NCI-H2196 treated with DMSO at 0.1 percent for 48 hours (cell line): ENCODE measurements around the gene TUBGCP4.
"Not testable (repeated sequence)": the region's sequence is repeated elsewhere in the genome, so short reads cannot be mapped to it uniquely, and the experiment has no call there.

Experiments used
- DNase-seq: peaks from one replicate; lab custom pipeline; 2025; ENCODE audit not compliant: unreplicated experiment; lab: John Stamatoyannopoulos, UW

Gene TUBGCP4, protein sequence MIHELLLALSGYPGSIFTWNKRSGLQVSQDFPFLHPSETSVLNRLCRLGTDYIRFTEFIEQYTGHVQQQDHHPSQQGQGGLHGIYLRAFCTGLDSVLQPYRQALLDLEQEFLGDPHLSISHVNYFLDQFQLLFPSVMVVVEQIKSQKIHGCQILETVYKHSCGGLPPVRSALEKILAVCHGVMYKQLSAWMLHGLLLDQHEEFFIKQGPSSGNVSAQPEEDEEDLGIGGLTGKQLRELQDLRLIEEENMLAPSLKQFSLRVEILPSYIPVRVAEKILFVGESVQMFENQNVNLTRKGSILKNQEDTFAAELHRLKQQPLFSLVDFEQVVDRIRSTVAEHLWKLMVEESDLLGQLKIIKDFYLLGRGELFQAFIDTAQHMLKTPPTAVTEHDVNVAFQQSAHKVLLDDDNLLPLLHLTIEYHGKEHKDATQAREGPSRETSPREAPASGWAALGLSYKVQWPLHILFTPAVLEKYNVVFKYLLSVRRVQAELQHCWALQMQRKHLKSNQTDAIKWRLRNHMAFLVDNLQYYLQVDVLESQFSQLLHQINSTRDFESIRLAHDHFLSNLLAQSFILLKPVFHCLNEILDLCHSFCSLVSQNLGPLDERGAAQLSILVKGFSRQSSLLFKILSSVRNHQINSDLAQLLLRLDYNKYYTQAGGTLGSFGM

DNA sequence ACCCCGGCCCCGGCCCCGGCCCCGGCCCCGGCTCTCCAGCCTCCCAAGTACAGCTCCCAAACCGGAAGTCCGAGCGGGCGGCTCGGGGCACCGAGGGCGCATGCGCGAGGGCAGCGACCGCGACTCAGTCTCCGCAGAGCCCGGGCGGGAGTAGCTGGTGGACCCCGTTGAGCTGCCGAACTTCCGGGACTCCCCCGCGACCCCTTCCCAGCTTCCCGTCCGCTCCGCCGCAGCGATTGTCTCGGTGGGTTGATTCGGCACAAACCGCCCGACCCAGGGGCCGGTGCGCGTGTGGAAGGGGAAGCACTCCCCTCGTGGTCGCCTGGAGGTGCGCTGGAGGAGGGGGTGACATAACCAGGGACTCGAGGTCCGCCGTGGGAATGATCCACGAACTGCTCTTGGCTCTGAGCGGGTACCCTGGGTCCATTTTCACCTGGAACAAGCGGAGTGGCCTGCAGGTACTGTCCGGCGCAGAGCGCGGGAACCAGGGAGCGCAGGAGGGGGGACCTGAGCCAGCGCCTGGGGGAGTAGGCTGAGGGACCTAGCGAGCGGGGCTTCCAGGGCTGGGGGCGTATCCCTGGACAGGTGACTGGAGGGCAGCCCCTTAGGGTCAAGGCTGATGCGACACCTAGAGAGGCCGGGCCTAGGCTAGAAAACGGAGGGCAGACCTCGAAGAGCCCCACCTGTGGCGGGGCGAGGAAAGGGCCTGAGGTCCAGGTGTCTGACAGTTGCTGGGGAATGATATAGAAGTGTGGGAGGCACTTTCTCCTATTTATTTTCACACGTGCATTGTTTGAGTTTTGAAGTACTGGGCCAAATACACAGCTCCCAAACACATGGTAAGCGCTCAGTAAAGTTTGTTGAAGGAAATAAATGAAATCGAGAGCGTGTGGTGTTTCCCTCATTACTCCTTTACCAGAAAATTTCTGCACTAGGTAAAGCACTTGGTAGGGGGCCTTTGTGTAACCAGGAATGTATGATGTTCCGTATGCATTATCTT, at the start of gene TUBGCP4, which contains the start of gene ZSCAN29:
Gene TUBGCP4, plus strand, starts transcription at position 127 of the 1,000 bp plus-strand sequence. Its CDS starts 254 bp downstream, at position 381.
Gene ZSCAN29, minus strand, starts transcription at position 69 of the 1,000 bp plus-strand sequence. CDS start 1,130 bp downstream, outside the sequence.
- DNase-seq: peak; percentile 29

DNA sequence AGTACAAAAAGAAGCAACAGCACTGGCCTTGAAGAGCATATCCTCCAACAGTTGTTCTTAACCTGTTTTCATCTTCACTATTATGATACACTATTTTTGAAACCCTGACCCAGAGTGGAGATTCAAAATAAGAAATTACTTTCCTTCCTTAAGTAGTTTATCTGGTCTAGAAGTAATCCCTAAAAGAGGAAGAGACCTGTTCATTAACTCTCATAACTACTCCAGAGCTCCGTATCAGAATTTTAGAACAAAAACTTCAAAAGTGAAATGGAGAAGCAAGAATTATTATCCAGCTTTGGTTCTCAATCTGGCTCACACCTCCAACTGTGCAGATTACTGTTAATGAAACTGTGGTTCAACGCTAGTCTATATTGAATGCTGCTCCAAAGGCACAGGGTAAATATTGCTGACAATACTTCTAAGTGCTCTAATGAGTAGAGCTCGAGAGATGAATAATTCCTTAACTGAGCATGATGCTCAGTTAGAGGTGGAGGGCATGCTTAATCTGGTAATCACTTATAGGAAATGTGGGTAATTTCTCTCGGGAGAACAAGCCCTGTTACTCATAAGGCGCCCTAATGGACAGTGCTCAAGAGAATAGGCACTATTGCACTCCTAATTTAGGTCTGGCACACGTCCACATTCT, 45.7 kb upstream of the TUBGCP4 start:
- no peak for DNase-seq

DNA sequence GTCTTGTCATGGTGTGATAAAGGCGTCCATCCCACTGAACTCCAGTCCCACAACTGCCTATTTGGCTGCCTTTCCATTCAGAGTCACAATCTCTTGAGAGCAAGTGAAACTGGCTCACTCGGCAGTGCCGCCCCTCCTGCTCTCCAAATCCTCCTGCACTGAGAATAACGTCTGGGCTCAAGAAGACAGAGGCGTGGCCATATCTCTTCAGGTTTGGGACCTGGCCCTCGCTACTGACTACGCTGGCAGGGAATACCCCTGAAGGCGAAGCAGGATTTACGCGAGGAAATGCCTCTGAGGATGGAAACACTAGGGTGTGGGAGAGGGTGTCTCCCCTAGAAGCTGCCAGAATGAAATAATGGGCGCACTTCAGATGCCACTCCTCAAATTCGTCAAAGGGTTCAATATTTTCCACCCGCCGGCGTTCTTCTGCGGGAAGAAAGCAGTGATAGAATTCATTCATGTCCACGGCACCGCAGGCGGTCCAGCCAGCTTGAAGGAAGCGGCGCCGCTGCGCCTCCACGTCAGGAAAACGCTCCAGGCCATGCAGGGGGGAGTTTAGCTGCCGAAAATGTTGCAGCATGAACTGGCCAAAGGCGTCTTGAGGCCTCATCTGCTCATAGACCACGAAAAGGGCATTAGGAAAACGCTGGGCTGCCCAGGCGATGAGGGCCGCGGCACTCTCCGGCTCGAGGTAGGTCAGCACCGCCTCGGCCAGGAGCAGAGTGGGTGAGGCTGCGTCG, 41.5 kb upstream of the TUBGCP4 start:
- no peak for DNase-seq

DNA sequence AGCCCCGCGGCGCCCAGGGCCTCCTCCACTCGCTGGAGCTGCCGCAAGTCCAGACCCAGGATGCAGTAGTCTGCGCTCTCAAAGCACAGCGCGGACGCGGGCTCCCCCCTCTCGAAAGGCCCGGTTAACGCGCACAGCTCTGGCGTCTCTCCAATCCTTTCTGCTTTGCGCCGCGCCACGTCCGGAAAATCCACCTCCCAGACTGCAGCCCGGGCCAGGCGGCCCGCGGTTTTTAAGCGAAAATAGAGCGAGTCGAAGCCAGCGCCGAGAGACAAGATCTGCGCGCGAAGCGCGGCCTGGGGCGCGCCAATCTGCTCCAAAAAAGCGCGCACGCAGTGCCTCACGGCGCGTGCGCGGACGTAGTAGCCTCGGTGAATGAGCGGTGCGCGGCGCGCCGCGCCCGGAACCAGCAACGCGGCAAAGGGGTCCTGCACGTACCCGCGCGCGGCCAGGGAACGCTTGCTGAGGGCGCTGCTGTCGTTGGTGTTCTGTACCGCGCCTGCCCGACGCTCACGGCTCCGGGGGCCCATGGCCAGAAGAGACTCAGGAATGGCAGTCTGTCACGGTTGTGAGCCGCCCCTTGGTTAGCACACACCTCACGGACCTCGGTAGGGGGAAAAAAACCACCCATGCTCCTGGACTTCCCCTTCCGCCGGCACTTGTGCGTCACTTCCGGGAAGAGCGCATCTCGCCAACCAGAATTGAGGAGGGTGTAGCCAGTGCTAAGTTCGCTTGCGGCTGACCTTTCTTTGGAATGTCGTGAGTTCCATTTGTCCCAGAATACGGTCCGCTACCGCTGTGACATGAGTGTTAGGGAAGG, 40.7 kb upstream of the TUBGCP4 start, which contains the start of gene LCMT2:
Gene LCMT2, minus strand, starts transcription at position 614 of the 820 bp plus-strand sequence. Its CDS starts 84 bp downstream, at position 530.
- DNase-seq: peak; percentile 57

DNA sequence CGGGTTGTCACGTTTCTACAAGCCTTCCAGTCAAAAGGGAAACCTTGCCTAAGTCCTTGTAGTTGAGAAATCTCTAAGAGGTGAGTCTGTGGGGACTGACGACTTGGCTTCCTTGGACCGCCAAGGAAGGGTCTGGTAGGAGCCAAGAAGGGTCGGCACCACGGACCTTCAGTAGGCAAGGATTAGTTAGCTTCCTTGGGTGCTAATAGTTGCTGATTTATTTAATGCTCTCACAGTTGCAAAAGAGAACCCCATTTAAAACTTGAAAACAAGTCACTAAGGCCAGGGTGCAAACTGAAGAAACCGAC, 40.2 kb upstream of the TUBGCP4 start:
- DNase-seq: no peak

DNA sequence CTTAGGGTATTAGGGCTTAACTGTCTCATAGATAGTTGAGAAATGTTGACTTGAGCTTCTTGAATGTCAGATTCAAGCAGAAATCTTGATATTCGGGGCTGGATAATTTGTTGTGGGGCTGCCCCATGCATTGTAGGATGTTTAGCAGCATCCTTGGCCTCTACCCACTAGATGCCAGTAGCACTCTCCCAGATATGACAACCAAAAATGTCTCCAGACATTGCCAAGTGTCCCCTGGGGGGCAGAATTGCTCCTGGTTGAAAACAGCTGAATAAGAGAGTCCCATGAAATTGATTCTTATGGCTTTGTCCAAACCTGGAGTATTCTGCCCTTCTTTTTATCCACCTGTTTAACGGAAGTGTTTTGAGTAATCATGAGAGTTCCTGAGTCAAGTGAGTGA, 24.6 kb upstream of the TUBGCP4 start:
- DNase-seq: no peak

DNA sequence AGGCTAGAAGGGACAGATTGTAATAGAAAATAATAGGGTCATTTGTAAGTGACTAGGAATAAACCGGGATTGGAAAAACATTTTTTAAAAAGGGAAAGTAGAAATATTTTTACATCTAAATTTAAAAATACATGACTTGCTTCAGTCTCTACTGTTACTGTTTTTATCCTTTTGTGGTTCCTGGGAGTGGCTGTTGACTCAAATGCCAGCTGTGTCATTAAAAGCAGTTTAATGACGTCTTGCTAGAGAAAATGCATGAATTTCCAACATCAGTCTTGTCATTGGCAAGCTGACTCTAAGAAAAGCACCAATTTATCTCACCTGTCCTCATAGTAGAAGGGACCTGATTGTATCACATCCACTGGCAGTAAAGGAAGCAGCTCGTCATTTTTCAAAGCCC, 23.8 kb upstream of the TUBGCP4 start:
- DNase-seq: no peak

DNA sequence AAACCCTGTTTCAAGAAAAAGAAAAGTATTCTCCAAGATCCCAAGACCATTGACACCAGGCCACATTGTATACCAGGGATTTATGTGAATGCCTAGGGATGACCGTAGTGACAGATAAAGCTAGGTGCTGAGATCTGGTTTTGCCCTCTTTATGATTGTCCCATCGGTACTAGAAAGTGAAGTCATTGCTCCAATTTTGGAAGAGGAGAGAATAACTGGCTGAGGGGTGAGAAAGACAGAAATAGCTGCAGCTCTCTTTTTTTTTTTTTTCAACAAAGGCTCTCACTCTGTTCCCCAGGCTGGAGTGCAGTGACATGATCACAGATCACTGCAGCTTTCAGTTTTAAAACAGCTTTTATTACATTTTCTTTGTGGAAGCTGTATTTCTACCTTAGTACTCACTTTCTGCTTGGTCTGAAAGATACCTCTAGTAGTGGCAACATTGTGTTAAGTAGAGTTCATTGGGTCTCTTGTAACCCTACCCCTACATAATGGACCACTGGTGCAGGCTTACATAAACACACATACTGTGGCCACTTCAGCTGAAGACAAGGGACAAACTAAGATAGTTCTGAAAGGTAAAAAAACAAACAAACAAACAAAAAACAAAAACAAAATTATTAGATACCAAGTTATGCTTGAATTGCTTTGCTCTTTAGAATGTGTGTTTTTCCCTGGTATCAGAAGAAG, 18.1 kb upstream of the TUBGCP4 start:
- DNase-seq: no peak

DNA sequence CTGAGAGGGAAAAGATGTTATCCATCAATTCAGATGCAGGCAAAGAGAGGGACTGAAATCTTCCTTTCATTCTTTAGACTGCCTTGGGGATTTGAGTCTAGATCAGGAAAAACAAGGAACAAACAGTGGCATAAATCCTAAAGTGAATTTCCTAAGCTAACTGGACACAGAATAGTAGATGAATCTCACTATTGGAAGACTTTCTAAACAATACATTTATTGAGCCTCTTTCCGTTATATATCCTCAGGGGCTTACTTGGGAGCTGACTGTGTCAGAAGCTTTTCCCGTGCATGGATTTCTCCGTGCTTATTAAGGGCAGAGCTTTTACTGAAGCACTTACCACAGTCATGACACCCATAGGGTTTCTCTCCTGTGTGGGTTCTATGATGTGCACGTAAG, 10.1 kb upstream of the TUBGCP4 start:
- DNase-seq: no peak

DNA sequence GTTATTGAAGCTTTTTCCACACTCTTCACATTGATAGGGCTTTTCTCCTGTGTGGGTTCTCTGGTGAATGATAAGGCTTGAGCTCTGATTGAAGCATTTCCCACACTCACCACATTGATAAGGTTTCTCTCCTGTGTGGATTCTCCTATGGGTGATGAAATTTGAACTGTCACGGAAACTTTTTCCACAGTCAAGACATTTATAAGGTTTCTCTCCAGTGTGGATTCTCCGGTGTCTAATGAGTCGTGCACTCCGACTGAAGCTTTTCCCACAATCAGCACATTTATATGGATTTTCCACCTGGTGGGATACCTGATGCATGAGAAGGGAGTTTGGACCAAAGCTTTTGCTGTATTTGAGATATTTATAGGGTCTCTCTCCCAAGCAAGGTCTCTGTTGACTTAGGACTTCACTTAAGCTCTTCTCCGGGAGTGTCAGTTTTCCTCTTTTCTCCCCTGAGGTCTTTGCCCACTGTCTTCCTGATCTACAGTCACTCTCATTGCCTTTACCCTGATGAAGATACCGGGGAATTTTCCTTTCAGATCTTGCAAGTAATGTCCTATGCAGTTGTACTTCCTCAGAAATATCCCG, 9.5 kb upstream of the TUBGCP4 start:
- DNase-seq: no peak

DNA sequence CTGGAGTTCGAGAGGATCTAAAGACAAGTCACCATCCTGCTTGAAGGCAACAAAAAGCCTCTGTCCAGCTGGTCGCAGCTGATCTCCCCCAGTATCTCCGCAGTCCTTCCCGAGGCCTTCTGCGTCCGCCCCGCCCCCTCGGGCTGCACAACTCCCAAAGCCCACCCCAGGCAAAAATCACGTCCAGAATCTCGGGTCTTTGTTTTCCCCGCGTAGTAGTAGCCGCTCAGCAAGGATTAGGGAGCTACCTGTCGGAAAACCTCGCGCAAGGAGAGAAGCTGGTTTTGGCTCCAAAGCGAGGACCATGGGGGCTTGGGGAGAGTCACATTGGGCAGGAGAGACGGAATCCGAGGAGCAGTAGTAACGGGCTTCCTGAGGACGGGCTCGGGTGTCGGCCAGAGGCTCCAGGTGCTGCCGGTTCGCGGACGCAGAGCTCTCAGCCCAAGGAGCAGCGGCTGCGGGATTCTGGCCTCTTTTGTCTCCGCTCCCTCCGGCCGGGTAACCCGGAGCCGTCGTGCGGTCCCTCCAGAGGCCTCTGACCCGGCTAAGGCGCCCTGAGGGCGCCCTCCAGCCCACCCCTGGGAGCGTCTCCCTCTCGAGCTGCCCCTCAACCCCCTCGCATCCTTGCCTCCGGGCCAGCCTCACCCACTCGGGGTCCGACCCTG, 459 bp upstream of the TUBGCP4 start:
- no peak for DNase-seq

DNA sequence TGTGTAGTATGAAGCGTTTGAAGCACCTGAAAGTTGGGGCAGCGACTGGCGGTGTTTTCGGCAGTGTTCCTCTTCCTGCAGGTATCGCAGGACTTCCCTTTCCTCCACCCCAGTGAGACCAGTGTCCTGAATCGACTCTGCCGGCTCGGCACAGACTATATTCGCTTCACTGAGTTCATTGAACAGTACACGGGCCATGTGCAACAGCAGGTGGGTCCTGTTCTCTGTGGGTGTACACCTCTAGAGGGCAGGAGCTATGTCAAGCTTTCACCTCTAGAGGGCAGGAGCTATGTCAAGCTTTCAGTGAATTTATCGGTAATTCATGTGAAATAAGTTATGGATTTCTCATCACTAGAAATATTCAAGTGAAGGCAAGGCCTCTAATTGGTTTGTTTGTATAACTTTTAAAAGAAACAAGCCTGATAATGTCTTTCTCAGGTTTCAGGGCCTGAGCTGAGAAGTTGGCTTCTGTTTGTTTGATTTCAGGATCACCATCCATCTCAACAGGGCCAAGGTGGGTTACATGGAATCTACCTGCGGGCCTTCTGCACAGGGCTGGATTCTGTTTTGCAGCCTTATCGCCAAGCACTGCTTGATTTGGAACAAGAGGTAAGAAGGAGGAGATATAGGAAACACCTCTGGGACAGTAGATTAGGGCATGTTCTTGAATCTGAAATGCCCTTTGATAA, 5.3 kb downstream of the TUBGCP4 start:
- no peak for DNase-seq

DNA sequence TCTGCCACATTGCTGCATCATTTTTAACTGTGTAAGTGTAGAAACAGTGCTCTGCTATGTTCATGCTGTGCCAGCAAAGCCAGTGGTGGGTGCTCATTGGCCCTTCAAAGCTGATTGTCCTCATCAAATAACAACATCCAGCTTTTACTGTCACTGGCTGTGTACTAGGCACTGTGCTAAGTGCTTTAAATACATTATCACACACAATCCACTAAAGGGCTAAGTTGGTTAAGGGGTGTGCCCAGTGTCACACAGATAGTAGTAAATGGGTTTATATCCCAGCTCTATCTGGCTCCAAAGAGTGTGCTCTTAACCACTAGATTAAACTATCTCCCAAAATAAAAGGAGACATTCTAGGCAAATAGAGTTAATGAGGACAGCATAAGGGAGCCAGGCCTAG, 7.7 kb downstream of the TUBGCP4 start:
- DNase-seq: no peak

DNA sequence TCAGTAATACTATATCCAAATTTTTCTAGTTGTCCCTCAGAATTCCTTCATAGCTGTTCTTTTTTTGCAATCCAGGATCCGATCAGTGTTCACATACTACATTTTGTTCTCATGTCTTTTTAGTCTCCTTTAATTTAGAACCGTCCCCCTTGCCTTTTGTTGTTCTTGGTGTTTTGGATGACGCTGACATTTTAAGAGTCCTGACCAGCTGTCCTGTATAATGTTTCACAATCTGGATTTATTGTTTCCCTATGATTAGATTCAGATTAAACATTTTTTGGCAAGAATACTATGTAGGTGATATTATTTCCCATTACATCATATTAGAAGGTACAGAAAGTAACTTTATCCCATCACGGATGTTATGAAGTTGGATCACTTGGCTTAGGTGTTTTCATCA, 11.4 kb downstream of the TUBGCP4 start:
- no peak for DNase-seq

DNA sequence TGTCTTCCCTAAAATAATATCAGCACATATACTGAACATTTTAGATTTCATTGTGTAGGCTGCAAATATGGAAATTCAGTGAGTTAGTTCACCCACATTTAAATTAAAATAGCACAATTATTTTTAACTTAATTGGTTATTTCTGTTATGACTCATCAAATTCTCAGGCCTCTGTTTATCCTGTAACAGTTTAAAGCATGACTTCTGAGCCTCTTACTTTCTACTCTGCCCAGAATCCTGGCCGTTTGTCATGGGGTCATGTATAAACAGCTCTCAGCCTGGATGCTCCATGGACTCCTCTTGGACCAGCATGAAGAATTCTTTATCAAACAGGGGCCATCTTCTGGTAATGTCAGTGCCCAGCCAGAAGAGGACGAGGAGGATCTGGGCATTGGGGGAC, 12.2 kb downstream of the TUBGCP4 start:
- no peak for DNase-seq

DNA sequence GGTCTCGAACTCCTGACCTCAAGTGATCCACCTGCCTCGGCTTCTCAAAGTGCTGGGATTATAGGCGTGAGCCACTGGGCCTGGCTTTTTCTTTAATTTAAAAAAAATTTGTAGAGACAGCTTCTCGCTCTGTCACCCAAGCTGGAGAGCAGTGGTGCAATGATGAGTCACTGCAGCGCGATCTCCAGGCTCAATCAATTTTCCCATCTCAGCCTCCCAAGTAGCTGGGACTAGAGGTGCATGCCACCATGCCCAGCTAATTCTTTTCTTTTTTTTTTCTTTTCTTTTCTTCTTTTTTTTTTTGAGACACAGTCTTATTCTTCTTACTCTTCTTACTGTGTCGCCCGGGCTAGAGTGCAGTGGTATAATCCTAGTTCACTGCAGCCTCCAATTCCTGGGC, 19.8 kb downstream of the TUBGCP4 start:
- DNase-seq: no peak

DNA sequence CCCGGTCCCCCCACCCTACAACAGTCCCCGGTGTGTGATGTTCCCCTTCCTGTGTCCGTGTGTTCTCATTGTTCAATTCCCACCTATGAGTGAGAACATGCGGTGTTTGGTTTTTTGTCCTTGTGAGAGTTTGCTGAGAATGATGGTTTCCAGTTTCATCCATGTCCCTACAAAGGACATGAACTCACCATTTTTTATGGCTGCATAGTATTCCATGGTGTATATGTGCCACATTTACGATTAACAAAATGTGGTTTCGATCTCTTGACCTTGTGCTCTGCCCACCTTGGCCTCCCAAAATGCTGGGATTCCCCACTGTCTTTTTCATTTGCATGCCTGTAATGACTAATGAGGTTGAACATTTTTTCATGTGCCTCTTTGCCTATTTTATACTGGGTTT, 22.7 kb downstream of the TUBGCP4 start:
- DNase-seq: not testable (repeated sequence)
